ENCODE measurements around the gene SORBS2. TPM values are rescaled to one million over a fixed set of nuclear protein-coding genes. Genes with fewer than 3 reads are reported as not detected.

The SORBS2 gene
- total and polyA plus RNA-seq, 2 of the 8 experiments (the other 6 are each of a cell fraction or from before 2014, with no cell fraction given) = 73.0 to 87.1 TPM

- no peak for TF ChIP-seq RXRA (IDR thresholded peaks at IDR 0.05; ENCODE audit: insufficient read depth, low read depth, low read length)
- TF ChIP-seq SP1 (IDR thresholded peaks at IDR 0.05; ENCODE audit: low read depth, low read length) = no peak
- TF ChIP-seq GTF2F1 (IDR thresholded peaks at IDR 0.05; ENCODE audit: borderline replicate concordance, low read depth, low read length) = no peak
- no peak for TF ChIP-seq TCF12 (IDR thresholded peaks at IDR 0.05; ENCODE audit: low read depth, low read length)
- TF ChIP-seq RAD21 (IDR thresholded peaks at IDR 0.05 in 1 of 2, conservative IDR thresholded peaks at IDR 0.05 in 1 of 2; ENCODE audit: low read depth in 2 of 2, low read length in 2 of 2) = no peak
- no peak for TF ChIP-seq HDAC2 (IDR thresholded peaks at IDR 0.05; ENCODE audit: borderline replicate concordance in 1 of 2, low read depth in 2 of 2, low read length in 2 of 2)
- no peak for TF ChIP-seq ATF3 (IDR thresholded peaks at IDR 0.05; ENCODE audit: insufficient read depth, low read depth, low read length)
- no peak for TF ChIP-seq SP2 (IDR thresholded peaks at IDR 0.05; ENCODE audit: low read length)
These were observed 75.1 kb downstream of the SORBS2 start (continued) for GRCh38 chr4:185736882-185737281.
